GM23248 (cell line): ENCODE data around the gene DOCK3. TPM values are rescaled to one million over a fixed set of nuclear protein-coding genes. Genes with fewer than 3 reads are reported as not detected.
"Not testable (repeated sequence)": the region's sequence is repeated elsewhere in the genome, so short reads cannot be mapped to it uniquely, and the experiment has no call there.

ENCODE experiments used
- DNase-seq: peaks from one replicate; pipeline ENCODE4 v3.0.0-alpha.2; 2015
- H2AFZ ChIP-seq: fragments of 200-600 bp; sonication (generic); 2 replicates; pipeline ENCODE4 v1.6.1; 2016; ENCODE audit warnings: antibody characterized with exemption
- H3F3A ChIP-seq: fragments of 200-600 bp; sonication (generic); 2 replicates; pipeline ENCODE4 v1.6.1; 2016; ENCODE audit warnings: mild to moderate bottlenecking, antibody characterized with exemption, mixed run types; ENCODE audit not compliant: insufficient read depth
- H3K27ac ChIP-seq: fragments of 200-600 bp; sonication (generic); 2 replicates; pipeline ENCODE4 v1.5.1; 2016; ENCODE audit warnings: mild to moderate bottlenecking
- H3K27me3 ChIP-seq: fragments of 200-600 bp; sonication (generic); replicated peaks from 2 replicates; pipeline ENCODE4 v1.6.1; 2016; ENCODE audit warnings: mild to moderate bottlenecking; ENCODE audit not compliant: insufficient read depth
- H3K36me3 ChIP-seq: fragments of 200-600 bp; sonication (generic); 2 replicates; pipeline ENCODE4 v1.6.1; 2016; ENCODE audit warnings: low read depth, mild to moderate bottlenecking
- H3K4me1 ChIP-seq: fragments of 200-600 bp; sonication (generic); 2 replicates; pipeline ENCODE4 v1.6.1; 2016; ENCODE audit warnings: mild to moderate bottlenecking; ENCODE audit not compliant: insufficient read depth
- H3K4me2 ChIP-seq: fragments of 200-600 bp; sonication (generic); one replicate; pipeline ENCODE4 v1.6.1; 2016; ENCODE audit warnings: mild to moderate bottlenecking; ENCODE audit not compliant: unreplicated experiment
- H3K4me3 ChIP-seq: fragments of 200-600 bp; sonication (generic); 2 replicates; pipeline ENCODE4 v1.5.1; 2016; ENCODE audit warnings: mild to moderate bottlenecking
- H3K79me2 ChIP-seq: fragments of 200-600 bp; sonication (generic); 2 replicates; pipeline ENCODE4 v1.6.1; 2016; ENCODE audit warnings: mild to moderate bottlenecking; ENCODE audit not compliant: insufficient read depth
- H3K9ac ChIP-seq: fragments of 200-600 bp; sonication (generic); 2 replicates; pipeline ENCODE4 v1.6.1; 2016; ENCODE audit warnings: mild to moderate bottlenecking
- H3K9me2 ChIP-seq: fragments of 200-600 bp; sonication (generic); 2 replicates; pipeline ENCODE4 v1.6.1; 2016; ENCODE audit warnings: mixed run types, mild to moderate bottlenecking, moderate library complexity; ENCODE audit not compliant: insufficient read depth
- H3K9me3 ChIP-seq: fragments of 200-600 bp; sonication (generic); one replicate; pipeline ENCODE4 v1.6.1; 2017; ENCODE audit warnings: low read depth
- H4K20me1 ChIP-seq: fragments of 200-600 bp; sonication (generic); 2 replicates; pipeline ENCODE4 v1.6.0; 2016; ENCODE audit not compliant: insufficient read depth
- EZH2 ChIP-seq: fragments of 200-600 bp; sonication (generic); IDR thresholded peaks from 2 replicates; pipeline ENCODE4 v1.6.1; 2018; ENCODE audit warnings: antibody characterized with exemption, mild to moderate bottlenecking; ENCODE audit not compliant: insufficient read depth, poor library complexity, severe bottlenecking
- EZH2phosphoT487 ChIP-seq: fragments of 200-600 bp; sonication (generic); IDR thresholded peaks from 2 replicates; pipeline ENCODE4 v1.6.1; 2018; ENCODE audit warnings: antibody characterized with exemption, moderate library complexity, mild to moderate bottlenecking, low read depth; ENCODE audit not compliant: insufficient read depth
- WGBS, 2 experiments: methylation state at CpG; one replicate each; pipeline ENCODE4 v1.1.6; 2015 to 2017; ENCODE audit warnings: low lambda C conversion rate in 2 of 2, low coverage in 1 of 2; ENCODE audit errors: missing lambda C conversion rate in 2 of 2; 5-methylcytosine and 5-hydroxymethylcytosine counted together
- in situ Hi-C: fragments of 300-500 bp; cut with MboI; formaldehyde crosslinking; loops from 2 replicates; pipeline ENCODE4 v1.15.0; 2020
- polyA plus RNA-seq: library from polyadenylated mRNA; unstranded; fragments of >200 nt; fragmentation: Nextera tagmentation; extraction: Ambion mirVana; gene quantifications from 2 replicates; pipeline ENCODE4 v1.2.1, GENCODE V29; 2016
- total RNA-seq: library from RNA; depleted of rRNA; stranded (reverse); fragments of >200 nt; shearing (Covaris generic); gene quantifications from 2 replicates; pipeline ENCODE4 v1.2.3, GENCODE V29; 2014

DOCK3 gene
- total and polyA plus RNA-seq, 2 experiments from 2014 or later: 0.23 to 0.43 TPM

DNA sequence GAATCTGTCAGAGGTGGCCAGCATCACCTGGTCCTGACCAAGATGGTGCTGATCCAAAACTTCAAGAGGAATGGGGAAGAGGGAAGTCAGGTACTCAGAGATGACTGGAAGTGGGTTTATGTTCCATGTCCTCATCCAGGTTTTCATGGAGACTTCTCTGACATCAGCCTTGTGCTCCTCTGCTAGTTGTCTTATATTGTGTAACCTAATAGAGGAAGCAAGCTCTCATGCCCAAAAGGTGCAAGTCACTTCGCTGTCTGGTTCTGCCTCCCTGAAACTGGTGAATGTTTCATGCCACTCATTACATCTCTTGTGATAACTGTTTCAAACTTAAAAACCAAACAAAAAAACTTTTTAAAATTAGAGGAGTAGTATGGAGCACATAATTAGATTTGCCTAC, 583.1 kb downstream of the DOCK3 start:
- no peaks in the 10 kb centered on the region for H4K20me1 ChIP-seq
- in situ Hi-C loops: no loop called here
- no peak overlapping the region for H3K27ac ChIP-seq
- H3K4me1 ChIP-seq: no peaks in the 10 kb centered on the region
- H3K9me3 ChIP-seq: no peaks in the 10 kb centered on the region
- no peak overlapping the region for H2AFZ ChIP-seq
- H3K9ac ChIP-seq: no peak overlapping the region
- no peaks in the 10 kb centered on the region for H3K9me2 ChIP-seq
- H3K79me2 ChIP-seq: no peaks in the 10 kb centered on the region
- WGBS, 2 experiments: 42 to 48% methylated on average over 1 of the region's 1 CpG
- DNase-seq: no peak
- H3K4me2 ChIP-seq: no peak overlapping the region
- no peak for TF ChIP-seq EZH2
- no peaks in the 10 kb centered on the region for H3K36me3 ChIP-seq
- H3K27me3 ChIP-seq: no peaks in the 10 kb centered on the region; the same call in 1 of the 2 replicates
- no peak overlapping the region for H3K4me3 ChIP-seq
- H3F3A ChIP-seq: no peaks in the 10 kb centered on the region

DNA sequence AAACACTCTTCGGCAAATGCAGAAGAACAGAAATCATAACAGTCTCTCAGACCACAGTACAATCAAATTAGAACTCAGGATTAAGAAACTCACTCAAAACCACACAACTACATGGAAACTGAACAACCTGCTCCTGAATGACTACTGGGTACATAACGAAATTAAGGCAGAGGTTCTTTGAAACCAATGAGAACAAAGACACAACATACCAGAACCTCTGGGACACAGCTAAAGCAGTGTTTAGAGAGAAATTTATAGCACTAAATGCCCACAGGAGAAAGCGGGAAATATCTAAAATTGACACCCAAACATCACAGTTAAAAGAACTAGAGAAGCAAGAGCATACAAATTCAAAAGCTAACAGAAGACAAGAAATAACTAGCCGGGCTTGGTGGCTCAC, 589.4 kb downstream of the DOCK3 start:
- H4K20me1 ChIP-seq, in situ Hi-C loops, H3F3A ChIP-seq, H3K79me2 ChIP-seq, H2AFZ ChIP-seq, H3K4me2 ChIP-seq, H3K36me3 ChIP-seq, H3K9ac ChIP-seq, H3K9me3 ChIP-seq, H3K27ac ChIP-seq, H3K9me2 ChIP-seq, H3K4me3 ChIP-seq, DNase-seq, H3K27me3 ChIP-seq, H3K4me1 ChIP-seq: not testable (repeated sequence)
- 40% methylated on average over 4 of the region's 4 CpGs for WGBS, 2 experiments

DNA sequence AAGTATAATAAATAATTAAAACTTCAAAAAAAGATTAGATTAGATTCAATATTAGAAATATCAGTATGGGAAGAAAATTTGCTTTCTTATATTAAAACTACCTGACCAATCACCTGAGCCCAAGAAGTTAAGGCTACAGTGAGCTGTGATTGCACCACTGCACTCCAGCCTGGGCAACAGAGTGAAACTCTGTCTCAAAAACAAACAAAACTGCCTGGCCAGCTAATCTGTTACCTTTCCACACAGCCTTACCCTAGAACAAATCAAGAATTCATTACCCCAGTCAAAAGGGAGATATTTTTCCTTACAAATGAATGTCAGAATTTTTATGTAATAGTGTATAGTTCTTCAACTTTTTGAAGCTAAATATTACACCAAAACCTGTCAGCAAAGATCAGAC, 593.4 kb downstream of the DOCK3 start:
- H3K9me3 ChIP-seq: no peaks in the 10 kb centered on the region
- in situ Hi-C loops: no loop called here
- H2AFZ ChIP-seq: no peak overlapping the region
- H3K79me2 ChIP-seq: no peaks in the 10 kb centered on the region
- H3K9me2 ChIP-seq: no peaks in the 10 kb centered on the region
- H3K4me2 ChIP-seq: no peak overlapping the region
- no peak overlapping the region for H3K9ac ChIP-seq
- no peaks in the 10 kb centered on the region for H3K36me3 ChIP-seq
- no peaks in the 10 kb centered on the region for H3K4me1 ChIP-seq
- no peak for TF ChIP-seq EZH2
- no peak for TF ChIP-seq EZH2phosphoT487
- DNase-seq: no peak
- H3K27me3 ChIP-seq: no peaks in the 10 kb centered on the region
- H4K20me1 ChIP-seq: no peaks in the 10 kb centered on the region
- no peaks in the 10 kb centered on the region for H3F3A ChIP-seq
- no peak overlapping the region for H3K27ac ChIP-seq
- no peak overlapping the region for H3K4me3 ChIP-seq

DNA sequence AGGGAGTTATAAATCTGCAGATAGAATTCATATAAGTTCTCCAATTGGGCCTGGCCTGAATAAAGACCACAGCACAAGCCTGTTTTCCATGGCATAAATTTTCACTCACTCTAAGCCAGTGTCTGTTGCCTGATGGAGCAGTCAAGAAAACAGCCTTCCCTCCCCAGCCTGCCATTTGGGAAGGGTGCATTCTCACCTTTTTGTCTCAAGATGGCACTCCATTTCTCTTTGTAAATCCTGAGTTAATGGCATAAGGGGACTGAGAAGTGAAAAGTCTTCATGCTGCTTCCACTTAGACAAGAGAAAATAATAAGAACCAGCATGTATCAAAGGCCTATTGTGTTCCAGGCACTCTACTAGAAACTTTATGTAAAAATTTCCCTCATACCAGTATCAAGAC, 594.7 kb downstream of the DOCK3 start:
- Histone ChIP-seq H3K9me2 (no peaks in the 10 kb centered on the region), H3K9me3 (no peaks in the 10 kb centered on the region), H3K4me1 (no peaks in the 10 kb centered on the region), H3K36me3 (no peaks in the 10 kb centered on the region), H3F3A (no peaks in the 10 kb centered on the region), H3K4me3 (no peak overlapping the region), H3K79me2 (no peaks in the 10 kb centered on the region), H3K4me2 (no peak overlapping the region), H4K20me1 (no peaks in the 10 kb centered on the region), H3K9ac (no peak overlapping the region), H2AFZ (no peak overlapping the region), H3K27me3 (no peaks in the 10 kb centered on the region), H3K27ac (no peak overlapping the region)
- DNase-seq: peak; percentile 28
- in situ Hi-C loops: no loop called here
- TF ChIP-seq EZH2phosphoT487: no peak

DNA sequence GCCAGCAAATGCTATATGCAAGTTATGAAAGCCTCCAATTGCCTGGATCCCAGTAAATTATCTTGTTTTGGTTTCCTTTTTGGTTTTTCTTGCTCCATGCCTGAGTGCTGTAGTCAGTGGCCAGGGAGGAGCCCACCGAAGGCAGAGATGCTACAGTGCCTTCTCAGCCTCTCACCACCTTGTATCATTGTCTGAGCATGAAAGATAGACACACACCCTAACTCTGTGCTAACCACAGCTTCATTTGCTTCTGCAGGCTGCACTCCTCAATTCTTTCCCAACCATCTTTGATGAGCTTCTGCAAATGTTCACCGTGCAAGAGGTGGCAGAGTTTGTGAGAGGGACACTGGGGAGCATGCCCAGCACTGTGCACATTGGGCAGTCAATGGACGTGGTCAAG, 595.8 kb downstream of the DOCK3 start:
- Histone ChIP-seq H2AFZ (no peak overlapping the region), H3K9ac (no peak overlapping the region), H3K27ac (no peak overlapping the region), H4K20me1 (no peaks in the 10 kb centered on the region), H3K27me3 (no peaks in the 10 kb centered on the region), H3K4me3 (no peak overlapping the region), H3K9me2 (no peaks in the 10 kb centered on the region), H3K9me3 (no peaks in the 10 kb centered on the region), H3K4me1 (no peaks in the 10 kb centered on the region), H3F3A (no peaks in the 10 kb centered on the region), H3K4me2 (no peak overlapping the region), H3K36me3 (no peaks in the 10 kb centered on the region), H3K79me2 (no peaks in the 10 kb centered on the region)
- WGBS, 2 experiments: 27 to 37% methylated on average over 3 of the region's 3 CpGs
- TF ChIP-seq EZH2 (no peak), EZH2phosphoT487 (no peak)
- in situ Hi-C loops: no loop called here
- no peak for DNase-seq
